GM04503 (cell line): ENCODE results near the gene PLD1.
"Not testable (repeated sequence)": the region's sequence is repeated elsewhere in the genome, so short reads cannot be mapped to it uniquely, and the experiment has no call there.

ENCODE experiments used
- DNase-seq: peaks from one replicate; pipeline ENCODE4 v3.0.0-alpha.2; 2012; ENCODE audit warnings: low read depth

The PLD1 gene

DNA sequence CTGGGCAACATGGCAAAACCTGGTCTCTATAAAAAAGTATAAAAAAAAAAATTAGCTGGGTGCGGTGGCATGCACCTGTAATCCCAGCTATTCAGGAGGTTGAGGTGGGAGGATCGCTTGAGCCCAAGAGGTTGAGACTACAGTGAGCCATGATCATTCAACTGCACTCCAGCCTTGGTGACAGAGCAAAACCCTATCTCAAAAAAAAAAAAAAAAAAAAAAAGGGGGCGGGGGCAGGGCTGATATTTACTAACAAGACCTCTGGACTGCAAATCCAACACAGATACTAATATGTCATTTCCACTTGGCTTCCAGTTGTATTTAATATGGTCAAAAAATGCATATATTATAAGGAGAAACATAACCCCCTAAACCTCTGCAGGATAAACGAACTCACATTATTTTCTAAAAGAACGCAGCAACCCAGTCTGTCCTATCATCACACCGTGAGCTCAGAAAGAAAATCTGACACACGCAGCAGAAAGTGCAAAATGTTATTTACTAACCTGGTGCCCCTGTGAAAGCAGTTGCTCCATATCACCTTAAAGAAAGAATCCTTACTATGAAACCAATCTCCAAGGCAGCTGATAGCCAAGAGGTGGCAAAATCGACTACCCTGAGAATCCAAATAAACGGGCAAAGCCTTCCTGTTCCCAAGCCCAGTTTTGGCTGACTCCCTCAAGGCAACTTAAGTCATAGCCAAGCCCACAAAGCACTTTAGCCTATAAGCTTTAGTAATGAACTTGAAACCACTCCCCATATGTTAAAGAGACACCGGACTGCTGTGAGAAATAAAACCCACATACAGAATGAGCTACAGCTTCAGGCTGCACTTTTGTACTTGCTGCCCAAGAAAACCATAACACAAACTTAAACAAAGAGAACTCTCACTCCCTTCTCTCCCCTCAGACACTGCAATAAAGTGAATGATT lies 39.3 kb downstream of the PLD1 start:
- no peak for DNase-seq

DNA sequence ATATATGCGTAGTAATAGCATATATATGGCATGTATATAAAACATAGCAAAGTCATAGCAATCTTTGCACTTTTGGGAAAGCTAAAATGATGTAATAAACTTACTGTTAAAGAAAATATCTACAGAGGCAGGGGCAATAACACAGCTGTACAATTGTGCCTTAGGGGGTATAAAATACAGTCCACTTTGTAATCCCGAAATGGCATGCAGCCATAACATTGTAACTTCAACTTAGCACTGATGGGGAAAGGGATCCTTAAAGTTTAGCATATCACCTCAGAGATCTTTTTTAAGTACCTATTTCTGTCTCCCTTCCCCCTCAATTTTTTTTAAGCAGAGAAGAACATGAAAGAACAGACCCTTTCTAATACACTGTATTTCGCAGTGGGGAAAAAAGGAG lies 40.8 kb downstream of the PLD1 start:
- DNase-seq: no peak

DNA sequence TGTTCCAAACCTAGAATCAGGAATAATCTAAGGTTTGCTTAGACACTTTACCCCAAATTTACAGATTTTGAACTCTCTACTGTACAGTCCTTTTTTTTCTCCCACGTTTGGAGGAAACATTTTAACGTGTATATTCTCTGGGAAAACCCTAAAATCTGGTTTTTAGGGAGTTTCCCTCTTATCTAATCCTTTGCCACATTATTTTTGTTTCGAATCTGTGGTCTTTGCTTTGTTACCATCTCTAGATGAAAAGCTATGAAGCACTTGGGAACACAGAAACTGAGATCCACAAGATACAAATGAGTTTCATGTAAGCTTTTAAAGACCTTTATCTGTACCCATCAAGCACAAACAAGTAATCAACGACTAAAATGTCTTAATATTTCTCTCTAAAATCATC lies 41.3 kb downstream of the PLD1 start:
- DNase-seq: no peak

DNA sequence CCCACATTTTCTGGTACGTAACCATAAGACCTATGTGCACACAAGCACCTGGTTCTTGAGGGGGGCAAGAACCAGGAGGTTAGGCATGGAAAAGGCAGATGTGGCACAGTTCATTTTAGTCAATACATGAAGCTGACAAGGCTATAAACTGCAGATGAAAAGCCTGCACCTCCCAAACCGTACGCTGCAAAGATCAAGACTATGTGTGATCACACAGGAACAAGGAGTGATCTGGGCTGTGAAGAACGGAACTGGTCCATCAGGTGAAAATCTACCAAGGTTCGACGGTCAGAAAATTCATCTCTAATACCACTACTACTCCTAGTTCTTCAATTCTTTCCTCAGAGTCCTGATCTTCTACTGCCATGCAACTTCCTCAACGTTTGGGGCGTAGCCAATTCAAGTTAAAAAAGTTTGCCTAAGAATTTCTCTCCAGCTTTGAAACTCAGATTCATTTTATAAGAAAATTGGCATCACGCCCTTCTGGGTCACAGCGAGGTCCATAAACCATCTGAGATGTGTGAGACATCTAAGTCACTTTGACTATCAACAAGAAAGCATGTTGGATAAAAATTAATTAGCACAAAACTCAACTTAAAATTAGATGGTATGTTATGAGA lies 41.9 kb downstream of the PLD1 start:
- DNase-seq: no peak

- no peak for DNase-seq
Observed at GRCh38 chr3:171765511-171765887, 44.8 kb downstream of the PLD1 start.

- no peak for DNase-seq
Observed at GRCh38 chr3:171763392-171763791, 46.9 kb downstream of the PLD1 start.

DNA sequence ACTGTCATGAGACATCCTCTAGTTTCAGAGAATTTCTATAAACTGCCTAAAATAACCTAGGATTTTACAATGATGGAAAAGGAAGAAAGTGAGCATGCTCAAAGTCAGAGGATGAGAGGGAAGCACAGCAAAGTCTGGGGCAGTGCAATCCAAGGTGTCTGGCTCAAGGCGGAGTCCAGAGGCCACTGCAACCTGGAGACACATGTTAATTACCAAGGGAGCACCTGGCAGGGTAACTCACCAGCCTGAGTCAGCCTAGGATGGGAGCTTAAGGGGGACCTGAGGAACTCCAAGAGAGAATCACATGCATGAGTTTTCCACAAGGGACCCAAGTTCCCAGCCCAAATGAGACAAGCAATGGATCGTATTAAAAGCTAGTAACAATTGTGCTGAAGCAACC lies 49.8 kb downstream of the PLD1 start:
- no peak for DNase-seq

- DNase-seq: no peak
Observed at GRCh38 chr3:171758109-171758508, 52.2 kb downstream of the PLD1 start.

DNA sequence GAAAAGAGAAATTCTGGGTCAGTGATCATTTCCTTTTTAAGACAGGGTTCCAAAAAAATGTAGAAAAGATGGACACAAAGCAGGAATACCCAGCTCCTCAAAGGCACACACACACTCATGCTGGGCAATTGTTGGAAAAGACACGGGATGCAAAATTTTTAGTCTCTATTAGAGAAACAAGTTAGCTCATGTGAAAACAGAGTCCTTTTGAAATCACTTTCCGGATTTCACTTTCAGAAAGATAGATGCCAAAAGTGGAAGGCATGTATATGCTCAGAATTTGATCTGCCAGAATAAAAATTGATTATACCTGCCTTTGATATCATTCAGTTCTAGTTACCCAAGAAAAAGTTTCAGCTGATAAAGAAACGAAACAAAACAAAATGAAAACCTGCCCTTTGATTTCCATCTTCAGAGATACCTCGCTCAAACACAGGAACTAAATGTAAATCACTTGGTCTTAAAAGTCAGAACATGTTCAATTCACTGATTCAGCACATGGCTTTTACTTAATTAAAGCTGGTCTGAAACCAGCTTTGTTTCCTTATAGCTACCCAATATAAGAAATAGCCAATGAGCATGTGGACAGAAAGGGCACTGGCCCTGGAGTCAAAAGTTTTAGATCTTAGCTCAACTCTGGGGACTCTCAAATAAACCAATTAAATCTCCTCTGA lies 52.8 kb downstream of the PLD1 start:
- no peak for DNase-seq

- DNase-seq: no peak
Observed at GRCh38 chr3:171755656-171756055, 54.6 kb downstream of the PLD1 start.

- no peak for DNase-seq
Observed at GRCh38 chr3:171755015-171755589, 55.2 kb downstream of the PLD1 start.

DNA sequence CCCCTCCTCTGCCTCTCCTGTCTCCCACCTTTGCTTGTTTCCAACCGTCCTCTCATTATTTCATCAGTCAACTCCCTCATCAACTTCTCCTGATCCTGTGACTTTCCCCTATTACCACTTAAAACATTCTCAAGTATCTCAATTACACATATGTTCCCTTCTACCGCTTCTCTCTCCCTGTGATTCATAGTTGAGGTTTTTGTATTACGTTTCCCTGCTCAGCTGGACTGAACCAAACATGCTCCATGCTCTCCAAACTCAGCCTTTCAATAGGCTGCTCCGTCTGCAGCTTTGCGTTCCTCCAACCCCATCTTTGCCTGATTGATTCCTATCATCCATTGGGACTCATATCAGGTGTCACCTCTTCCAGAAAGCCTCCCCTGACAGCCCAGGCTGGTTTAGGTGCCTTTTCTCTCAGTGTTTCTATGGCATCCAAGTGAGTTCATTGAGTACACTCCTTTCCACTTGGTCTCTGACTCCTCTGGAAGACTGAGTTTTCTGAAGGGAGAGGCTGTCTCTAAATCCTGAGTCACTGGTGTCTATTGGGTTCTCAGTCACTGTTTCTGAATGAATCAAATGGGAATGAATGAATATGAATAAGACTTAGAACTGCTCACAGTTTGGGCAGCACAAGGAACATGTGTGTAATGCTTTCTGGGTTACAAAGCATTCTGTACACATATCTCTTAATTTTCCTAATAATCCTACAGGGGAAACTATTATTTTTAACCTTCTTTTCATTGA lies 56.4 kb downstream of the PLD1 start:
- no peak for DNase-seq

- DNase-seq: no peak
Observed at GRCh38 chr3:171753025-171753472, 57.2 kb downstream of the PLD1 start.

GRCh38 chr3:171752329-171752728 lies 58.0 kb downstream of the PLD1 start:
- DNase-seq: no peak

- no peak for DNase-seq
Observed at GRCh38 chr3:171749124-171749523, 61.2 kb downstream of the PLD1 start.

GRCh38 chr3:171748064-171748924 lies 62.0 kb downstream of the PLD1 start:
- DNase-seq: no peak

DNA sequence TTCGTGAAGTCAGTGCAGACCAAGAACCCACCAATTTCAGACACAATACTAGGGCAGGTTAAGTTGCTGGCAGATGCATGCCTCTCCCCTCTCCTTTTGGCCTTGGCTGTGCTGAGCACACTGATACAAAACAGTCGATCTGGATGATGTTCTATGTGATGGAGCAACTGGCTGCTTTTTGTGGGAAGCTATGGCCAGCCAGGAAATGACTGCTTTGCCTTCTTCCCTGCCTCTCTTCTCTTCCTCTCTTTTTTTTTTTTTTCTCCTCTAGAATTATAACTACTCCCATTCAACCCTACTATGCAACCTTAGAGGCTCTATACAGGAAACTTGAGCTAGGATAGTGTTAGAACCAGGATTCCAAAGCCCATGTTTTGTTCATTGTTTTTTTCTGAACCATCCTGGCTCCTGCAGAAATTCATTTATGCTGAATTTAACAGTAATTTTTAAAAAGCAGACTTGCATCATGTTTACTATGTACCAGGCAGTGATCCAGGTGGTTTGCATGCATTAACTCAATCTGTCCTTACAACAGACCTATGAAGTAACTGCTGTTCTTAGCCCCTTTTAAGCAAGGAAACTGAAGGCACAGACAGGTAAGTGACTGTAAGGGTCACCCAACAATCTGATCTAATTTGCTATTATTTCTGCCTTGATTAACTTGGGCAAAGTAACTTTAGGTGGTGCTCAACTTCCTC lies 62.9 kb downstream of the PLD1 start:
- DNase-seq: no peak

DNA sequence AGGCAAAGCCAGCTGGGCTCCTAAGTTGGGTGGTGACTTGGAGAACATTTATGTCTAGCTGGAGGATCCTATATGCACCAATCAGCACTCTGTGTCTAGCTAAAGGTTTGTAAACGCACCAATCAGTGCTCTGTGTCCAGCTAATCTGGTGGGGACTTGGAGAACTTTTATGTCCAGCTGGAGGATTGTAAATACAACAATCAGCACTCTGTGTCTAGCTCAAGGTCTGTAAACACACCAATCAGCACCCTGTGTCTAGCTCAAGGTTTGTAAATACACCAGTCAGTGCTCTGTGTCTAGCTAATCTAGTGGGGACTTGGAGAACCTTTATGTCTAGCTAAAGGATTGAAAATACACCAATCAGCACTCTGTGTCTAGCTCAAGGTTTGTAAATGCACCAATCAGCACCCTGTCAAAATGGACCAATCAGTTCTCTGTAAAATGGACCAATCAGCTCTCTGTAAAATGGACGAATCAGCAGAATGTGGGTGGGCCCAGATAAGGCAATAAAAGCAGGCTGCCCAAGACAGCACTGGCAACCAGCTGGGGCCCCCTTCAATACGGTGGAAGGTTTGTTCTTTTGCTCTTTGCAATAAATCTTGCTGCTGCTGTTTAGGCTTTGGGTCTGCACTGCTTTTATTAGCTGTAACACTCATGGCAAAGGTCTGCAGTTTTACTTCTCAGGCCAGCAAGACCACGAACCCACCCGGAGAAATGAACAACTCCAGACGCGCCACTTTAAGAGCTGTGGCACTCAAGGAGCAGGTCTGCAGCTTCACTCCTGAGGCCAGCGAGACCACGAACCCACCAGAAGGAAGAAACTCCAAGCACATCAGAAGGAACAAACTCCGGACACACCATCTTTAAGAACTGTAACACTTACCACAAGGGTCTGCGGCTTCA lies 63.7 kb downstream of the PLD1 start:
- DNase-seq: not testable (repeated sequence)
